Activated CD4-positive, alpha-beta T cell treated with anti-CD3 and anti-CD28 coated beads, Interleukin-2, amount 50 U/mL, for 1 hour (primary cell): ENCODE measurements around the gene KCNA3.
A peak's percentile ranks its signal among the peaks of the same experiment; 100 is the strongest.
"Not testable (repeated sequence)": the region's sequence is repeated elsewhere in the genome, so short reads cannot be mapped to it uniquely, and the experiment has no call there.

Source experiments
- DNase-seq: peaks from one replicate; pipeline ENCODE4 v3.0.0-alpha.2; 2020

KCNA3 gene

DNA sequence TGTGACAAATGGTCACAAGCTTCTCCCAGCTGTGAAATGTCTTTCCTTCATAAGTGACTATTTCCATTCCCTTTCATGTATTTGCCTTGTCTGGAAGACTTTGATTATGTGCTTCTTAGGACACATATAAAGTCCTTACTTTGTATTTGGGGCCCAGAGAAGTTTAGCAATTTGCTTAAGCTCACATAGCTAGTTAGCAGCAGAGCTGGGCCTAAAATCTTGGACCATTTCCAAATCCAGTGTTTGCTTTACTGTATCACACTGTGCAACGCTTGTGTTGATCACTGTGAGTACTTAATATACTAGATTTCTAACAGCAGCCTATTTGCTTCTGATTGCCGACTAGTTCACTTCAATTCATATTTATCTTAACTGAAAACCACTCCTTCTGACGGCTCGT lies 2.2 kb upstream of the KCNA3 start:
- DNase-seq, result no peak

DNA sequence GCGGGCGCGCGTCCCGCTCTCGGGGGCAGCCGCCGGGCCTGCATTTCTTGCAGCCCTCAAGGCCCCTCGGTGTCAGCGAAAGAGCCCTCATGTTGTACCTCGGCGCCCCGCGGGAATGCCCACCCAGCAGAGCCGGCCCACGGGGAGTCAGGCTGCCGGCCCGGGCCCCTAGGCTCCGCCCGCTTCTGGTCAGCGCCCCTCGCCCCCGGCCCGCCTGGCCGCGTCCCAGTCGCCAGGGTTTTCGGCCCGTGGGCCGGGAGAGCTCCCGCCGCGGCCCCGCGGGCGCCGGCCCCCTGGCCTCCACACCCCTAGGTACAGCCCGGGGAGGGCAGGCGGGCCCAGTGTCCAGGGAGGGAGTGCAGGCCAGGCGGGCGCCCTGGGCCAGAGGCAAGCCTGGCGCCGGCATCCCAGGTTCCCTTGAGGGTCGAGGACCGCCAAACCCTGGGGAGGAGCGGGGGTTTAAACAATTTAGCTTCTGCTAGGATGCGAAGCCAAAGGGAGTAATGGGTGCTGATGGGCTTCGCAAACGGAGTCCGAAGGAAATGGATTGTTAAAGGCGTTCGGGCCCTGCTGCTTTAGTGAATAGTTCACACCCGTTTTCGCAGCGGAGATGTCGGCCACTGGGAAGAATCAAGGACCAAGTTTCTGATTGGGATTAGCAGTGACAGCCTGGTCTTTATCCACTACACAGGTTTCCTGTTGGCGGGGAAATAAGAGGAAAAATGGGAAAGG lies 486 bp upstream of the KCNA3 start:
- DNase-seq, result no peak

DNA sequence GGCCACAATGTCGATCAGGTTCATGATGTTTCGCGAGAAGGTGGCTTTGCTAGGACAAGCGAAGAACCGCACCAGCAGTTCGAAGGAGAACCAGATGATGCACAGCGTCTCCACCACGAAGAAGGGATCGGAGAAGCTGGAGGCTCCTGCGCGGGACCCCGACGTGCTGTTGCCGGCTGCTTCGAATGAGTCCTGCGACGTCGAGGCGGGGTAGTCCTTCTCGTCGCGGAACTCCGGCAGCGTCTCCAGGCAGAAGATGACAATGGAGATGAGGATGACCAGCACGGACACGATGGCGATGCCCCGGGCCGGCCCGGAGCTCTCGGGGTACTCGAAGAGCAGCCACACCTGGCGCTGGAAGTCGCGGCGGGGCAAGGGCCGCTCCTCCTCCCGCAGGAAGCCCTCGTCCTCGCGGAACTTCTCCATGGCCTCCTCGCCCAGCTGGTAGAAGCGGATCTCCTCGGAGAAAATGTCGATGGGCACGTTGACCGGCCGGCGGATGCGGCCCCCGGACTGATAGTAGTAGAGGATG lies 869 bp downstream of the KCNA3 start:
- peak; percentile 30 for DNase-seq

GRCh38 chr1:110673197-110673701 lies 1.5 kb downstream of the KCNA3 start:
- peak; percentile 25 for DNase-seq

DNA sequence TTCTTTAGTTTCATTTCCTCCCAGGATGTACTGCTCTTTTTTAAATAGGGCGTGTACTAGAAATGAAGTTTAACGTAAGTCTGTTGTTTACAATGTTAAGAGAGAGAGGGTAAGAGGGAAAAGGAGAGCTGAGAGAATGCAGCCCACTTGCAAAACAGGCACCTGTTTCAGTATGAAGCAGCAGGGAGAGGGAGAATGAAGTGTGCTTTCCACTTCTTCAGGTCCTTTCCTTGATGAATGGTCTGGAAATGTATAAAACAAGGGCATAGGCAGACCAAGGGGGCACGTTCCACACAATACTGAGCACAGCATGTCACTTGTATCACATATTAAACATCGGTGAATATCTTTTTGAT lies 2.0 kb downstream of the KCNA3 start:
- DNase-seq, result peak; percentile 32

DNA sequence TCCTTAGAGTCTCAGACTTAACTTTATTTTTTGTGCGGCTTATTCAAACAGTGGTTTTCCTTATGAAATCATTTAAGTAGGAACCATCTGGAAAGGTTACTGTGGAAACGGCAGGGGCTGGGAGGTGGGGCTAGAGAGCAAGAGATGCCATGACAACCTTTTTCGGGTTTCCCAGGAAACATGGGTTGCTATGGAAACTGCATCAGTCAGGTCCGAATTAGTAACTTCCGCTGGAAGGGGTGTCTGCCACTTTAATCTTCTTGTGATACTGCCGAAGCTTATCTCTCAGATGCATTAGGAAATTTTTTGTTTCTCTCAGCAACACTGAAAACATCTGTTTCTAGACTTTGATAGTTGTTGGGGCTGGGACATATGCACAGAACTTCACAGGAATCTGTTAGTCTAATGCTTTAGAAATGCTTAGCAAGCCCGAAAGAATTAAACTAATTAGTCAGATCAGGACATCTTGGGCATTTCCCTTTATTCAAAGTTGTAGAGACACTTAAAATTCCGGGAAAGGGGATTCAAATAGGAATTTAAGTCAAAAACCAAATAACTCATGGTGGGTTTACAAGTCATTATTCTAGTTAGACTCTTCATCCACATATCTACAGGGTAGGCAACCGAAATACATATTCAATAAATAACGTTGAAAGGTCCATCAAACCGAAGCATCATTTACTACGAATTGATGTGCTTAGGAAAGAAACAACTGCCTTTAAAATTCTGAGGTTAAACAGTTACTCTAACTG lies 2.6 kb downstream of the KCNA3 start:
- DNase-seq, result peak; percentile 64

DNA sequence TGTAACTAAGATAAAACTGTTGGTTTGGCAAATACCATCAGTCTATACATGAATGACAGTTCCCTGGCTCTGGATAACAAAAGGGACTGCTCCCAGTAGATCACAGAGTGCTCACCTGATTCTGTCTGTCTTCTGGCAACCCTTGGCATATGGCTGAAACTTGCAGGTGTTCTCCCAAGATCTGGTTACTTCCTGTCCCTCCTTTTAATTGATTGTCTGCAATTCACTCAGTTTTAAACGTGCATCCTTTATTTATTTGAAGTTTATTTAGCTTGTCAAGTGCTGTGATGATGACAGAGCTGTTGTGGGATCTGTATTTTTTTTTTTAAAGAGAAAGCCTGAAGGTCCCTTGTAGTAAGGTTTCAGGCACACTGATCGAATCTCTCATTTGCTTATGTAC lies 3.4 kb downstream of the KCNA3 start:
- no peak for DNase-seq

GRCh38 chr1:110668549-110668948 lies 6.2 kb downstream of the KCNA3 start:
- DNase-seq, result no peak

- no peak for DNase-seq
These were observed 7.0 kb downstream of the KCNA3 start for GRCh38 chr1:110667776-110668175.

- DNase-seq, result no peak
These were observed 11.5 kb downstream of the KCNA3 start for GRCh38 chr1:110663241-110663640.

GRCh38 chr1:110659559-110659958 lies 15.2 kb downstream of the KCNA3 start:
- not testable (repeated sequence) for DNase-seq

DNA sequence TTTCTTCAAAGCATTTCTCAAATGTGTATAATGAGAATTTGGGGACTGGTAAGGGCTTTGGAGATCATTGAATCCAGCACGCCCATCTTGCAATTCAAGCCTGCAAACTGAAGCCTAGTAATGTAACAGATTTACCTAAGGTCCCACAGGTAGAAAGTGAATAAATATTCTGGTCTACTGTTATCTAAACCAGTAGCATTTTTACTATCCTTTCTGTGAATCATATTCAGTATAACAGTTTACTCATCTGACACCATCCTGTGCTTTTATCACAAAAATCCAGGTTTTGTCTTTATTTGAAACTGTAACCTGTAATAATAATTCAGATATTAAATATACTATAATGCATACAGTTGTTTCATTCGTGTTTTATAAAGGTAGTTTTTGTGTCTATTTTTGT lies 17.4 kb downstream of the KCNA3 start:
- DNase-seq, result no peak

- no peak for DNase-seq
These were observed 24.1 kb downstream of the KCNA3 start for GRCh38 chr1:110650609-110651008.

DNA sequence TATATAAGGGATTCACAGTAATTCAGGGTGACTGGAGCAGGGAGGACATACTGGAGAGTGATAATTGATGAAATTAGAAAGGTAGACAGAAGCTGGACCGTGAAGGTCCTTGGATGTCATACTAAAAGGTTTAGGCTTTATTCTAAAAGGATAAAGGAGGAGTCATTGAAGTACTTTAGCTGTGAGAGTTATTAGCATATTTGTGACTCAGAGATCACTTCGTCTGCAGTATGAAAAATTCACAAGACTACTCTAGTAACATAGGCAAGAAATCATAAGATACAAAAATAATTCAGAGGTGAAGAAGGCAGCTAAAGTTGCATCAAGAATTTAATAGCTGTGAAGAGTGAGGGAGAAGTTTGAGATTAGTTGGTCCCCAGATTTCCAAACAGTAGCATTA lies 26.3 kb downstream of the KCNA3 start:
- DNase-seq, result no peak

GRCh38 chr1:110647254-110647891 lies 27.4 kb downstream of the KCNA3 start:
- DNase-seq, result no peak

- DNase-seq, result no peak
These were observed 28.7 kb downstream of the KCNA3 start for GRCh38 chr1:110645821-110646735.

DNA sequence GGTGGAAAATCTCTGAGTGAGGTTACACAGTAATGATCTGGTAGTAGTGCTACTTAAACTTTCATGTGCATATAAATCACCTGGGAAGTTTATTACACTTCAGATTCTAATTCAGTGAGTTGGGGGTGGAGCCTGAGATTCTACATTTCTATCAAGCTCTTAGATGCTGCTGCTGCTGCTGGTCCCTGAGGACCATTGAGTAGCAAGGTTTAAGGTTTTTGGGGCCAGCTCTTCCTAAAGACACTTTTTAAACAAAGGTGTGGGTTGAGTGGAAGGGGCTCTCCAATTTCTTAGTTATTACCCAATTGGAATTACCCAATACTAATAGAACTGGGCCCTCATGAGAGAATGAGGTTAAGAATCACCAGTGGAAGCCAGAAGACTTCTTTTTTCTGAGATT lies 29.5 kb downstream of the KCNA3 start:
- no peak for DNase-seq

DNA sequence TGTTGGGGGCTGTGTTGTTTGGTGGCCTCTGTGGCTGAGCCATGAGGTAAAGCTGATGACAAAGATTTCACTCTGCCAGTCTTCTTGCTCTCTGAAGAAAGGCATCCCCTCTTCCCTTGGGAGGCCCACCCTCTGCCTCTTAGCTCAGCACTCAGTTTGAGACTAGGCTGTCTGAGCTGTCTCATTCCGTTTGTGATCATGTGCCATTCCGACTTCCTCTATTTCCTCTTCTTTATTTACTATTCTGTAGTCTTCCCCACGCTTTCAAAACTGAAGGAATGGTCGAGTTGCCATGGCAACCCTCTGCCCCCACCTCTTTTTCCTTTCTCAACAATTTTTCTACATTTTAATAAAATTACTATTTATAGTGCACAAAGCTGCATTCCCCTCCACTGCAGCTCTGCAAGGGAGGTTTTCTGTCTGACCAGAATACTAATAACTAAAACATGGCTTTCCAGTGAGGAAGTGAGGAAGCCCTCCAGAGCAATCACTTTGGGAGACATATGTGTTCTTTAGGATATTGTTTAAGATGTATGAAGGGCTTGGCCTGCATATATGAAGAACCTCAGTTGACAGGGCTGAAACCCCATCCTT lies 30.8 kb downstream of the KCNA3 start:
- DNase-seq, result no peak

DNA sequence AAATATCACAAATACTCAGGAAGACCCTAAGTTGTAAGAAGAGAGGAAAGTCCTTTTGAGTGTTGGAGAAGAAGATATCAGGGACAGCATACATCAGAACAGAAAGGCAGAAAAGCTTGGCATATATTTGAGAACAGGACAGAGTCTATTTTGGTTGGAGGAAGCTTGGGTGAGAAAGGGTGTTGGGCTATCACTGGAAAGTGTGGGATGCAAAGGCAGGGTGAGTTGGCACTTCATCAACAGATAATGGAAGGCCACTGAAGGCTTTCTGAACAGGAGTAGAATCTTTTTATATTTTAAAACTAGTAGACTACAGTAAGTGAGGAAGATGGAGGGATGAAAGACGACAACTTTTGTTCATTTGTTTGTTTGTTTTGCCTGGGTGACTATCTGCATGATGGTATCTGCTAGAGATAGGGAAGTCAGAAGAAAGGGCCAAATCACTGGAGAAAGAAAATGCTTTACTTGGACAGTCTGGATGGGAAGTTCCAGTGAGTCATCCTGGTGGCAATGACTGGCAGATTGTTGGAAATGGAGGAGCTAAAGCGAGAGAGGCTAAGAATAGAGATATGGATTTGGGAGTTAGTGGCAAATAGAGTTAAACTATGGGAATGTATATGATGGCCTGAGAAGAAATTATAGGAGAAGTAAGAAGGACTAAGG lies 34.9 kb downstream of the KCNA3 start:
- DNase-seq, result no peak

DNA sequence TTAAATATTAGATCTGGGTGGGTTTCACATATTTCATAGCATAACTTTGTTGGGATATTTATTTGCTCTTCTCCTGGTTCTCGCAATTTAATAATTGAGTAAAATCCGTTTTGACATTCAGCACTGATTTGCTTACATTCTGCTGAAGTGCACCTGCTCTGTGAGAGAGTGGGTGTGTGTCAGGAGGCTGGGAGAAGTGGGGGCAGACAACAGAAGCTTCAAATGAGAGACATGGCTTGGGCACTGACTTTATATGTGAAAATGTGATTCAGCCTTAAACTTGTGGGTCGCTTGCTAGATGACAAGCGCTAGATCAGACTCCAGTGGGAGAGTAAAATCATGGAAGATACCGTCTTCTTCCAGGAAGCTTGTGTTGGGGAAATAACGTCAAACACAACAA lies 36.2 kb downstream of the KCNA3 start:
- no peak for DNase-seq

GRCh38 chr1:110638058-110638457 lies 36.7 kb downstream of the KCNA3 start:
- DNase-seq, result no peak

- no peak for DNase-seq
These were observed 37.3 kb downstream of the KCNA3 start for GRCh38 chr1:110637475-110637874.
